ENCODE data around the gene MMP28.

DNA sequence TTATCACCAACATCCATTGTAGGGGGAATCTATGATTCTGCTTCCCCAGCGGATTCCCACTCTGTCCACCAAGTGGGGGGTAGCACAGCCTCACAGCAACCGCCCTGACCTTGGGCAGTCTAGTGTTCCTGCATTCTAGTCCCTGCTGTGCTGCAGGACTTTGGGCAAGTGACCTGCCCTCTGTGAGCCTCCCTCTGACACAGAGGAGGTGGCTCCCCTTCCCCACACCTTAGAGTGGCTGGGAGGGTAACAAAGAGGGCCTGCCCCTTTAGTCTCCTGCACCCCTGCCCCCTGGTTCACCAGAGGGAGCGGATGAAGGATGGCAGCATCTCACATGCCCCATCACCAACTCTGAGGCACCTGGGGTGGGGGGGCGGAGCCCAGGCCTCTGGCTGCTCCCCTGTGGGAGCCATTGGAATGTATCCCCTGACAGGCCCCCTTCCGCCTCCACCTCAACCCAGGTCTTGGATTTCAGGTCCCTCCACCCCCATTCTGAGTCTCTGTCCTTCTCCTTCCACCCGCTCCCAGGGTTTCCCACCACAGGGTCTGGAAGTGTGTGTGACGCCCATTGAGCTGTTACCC is 52.5 kb downstream of the MMP28 start:
- TF ChIP-seq CTCF (IDR thresholded peaks at IDR 0.05) (no peak), POLR2A (IDR thresholded peaks at IDR 0.05) (no peak), POLR2AphosphoS5 (IDR thresholded peaks at IDR 0.05) (no peak), EP300 (IDR thresholded peaks at IDR 0.05; ENCODE audit: low read depth) (no peak)

Data from transverse colon (tissue), 4 donors.